HepG2 (cell line): ENCODE measurements around the gene RECQL. TPM values are rescaled to one million over a fixed set of nuclear protein-coding genes. Genes with fewer than 3 reads are reported as not detected.

Experiments
- ATAD3A ChIP-seq: sonication (generic); formaldehyde crosslinking; IDR thresholded peaks from 2 replicates; pipeline ENCODE4 v1.4.0; 2020; ENCODE audit warnings: missing genetic modification reagents
- CC2D1A ChIP-seq: sonication (generic); formaldehyde crosslinking; IDR thresholded peaks from 2 replicates; pipeline ENCODE4 v1.8.1; 2023; ENCODE audit warnings: mild to moderate bottlenecking, missing genetic modification reagents
- EP300 ChIP-seq, 3 experiments: sonication (generic) in 1 of 3; formaldehyde crosslinking in 1 of 3; IDR thresholded peaks; 2 replicates each; pipeline versions ENCODE4 v1.5.1 to v1.6.1; 2011 to 2020; ENCODE audit warnings: low read depth in 2 of 3, low read length in 2 of 3, borderline replicate concordance in 1 of 3, improper control_type of control experiment in 1 of 3, mild to moderate bottlenecking in 1 of 3, missing genetic modification reagents in 1 of 3, moderate library complexity in 1 of 3
- FOSL2 ChIP-seq: sonication (generic); formaldehyde crosslinking; IDR thresholded peaks from 2 replicates; pipeline ENCODE4 v1.4.0; 2020; ENCODE audit warnings: missing genetic modification reagents
- KAT8 ChIP-seq: IDR thresholded peaks from 2 replicates; pipeline ENCODE4 v1.6.1; 2016; ENCODE audit warnings: missing genetic modification reagents, missing compliant biosample characterization
- KIAA2018 ChIP-seq: sonication (generic); formaldehyde crosslinking; IDR thresholded peaks from 2 replicates; pipeline ENCODE4 v1.5.0; 2020; ENCODE audit warnings: mild to moderate bottlenecking, missing genetic modification reagents, borderline replicate concordance
- TFAP4 ChIP-seq: sonication (generic); IDR thresholded peaks from 2 replicates; pipeline ENCODE4 v1.6.1; 2016; ENCODE audit warnings: low read depth, borderline replicate concordance
- ZHX1 ChIP-seq: sonication (generic); formaldehyde crosslinking; IDR thresholded peaks from 2 replicates; pipeline ENCODE4 v1.8.1; 2022; ENCODE audit warnings: low read depth, mild to moderate bottlenecking, missing genetic modification reagents
- ZNF512 ChIP-seq: sonication (generic); formaldehyde crosslinking; IDR thresholded peaks from 2 replicates; pipeline ENCODE4 v1.4.0; 2020; ENCODE audit warnings: mild to moderate bottlenecking, missing genetic modification reagents
- ZNF850 ChIP-seq: sonication (generic); formaldehyde crosslinking; conservative IDR thresholded peaks from 2 replicates; pipeline ENCODE4 v1.9.0; 2021; ENCODE audit warnings: mild to moderate bottlenecking, missing genetic modification reagents
- ZNF883 ChIP-seq: sonication (generic); formaldehyde crosslinking; IDR thresholded peaks from 2 replicates; pipeline ENCODE4 v1.5.1; 2020; ENCODE audit warnings: mild to moderate bottlenecking, missing genetic modification reagents; ENCODE audit errors: not compliant biosample characterization
- ZSCAN12 ChIP-seq: sonication (generic); formaldehyde crosslinking; IDR thresholded peaks from 2 replicates; pipeline ENCODE4 v1.9.0; 2021; ENCODE audit warnings: mild to moderate bottlenecking, missing genetic modification reagents
- polyA plus RNA-seq, 8 experiments: library from polyadenylated mRNA; depleted of rRNA in 3 of 8; stranded (reverse) in 7 of 8; unstranded in 1 of 8; fragments of >200 nt; fragmentation: Illumina TruSeq in 4 of 8; extraction: Trizol in 4 of 8; gene quantifications; 2 replicates each; pipeline versions ENCODE4 v1.2.1 to v1.2.3, GENCODE V29; 2011 to 2016; ENCODE audit warnings: low read depth in 4 of 8, missing spikeins in 1 of 8, mixed read lengths in 1 of 8; ENCODE audit not compliant: insufficient read depth in 1 of 8
- total RNA-seq, 5 experiments: library from RNA; depleted of rRNA; stranded (reverse); fragments of >200 nt; fragmentation: Illumina TruSeq; extraction: Trizol; gene quantifications; 2 replicates each; pipeline ENCODE4 v1.2.3, GENCODE V29; 2016; ENCODE audit warnings: low read depth in 1 of 5

The RECQL gene
- total and polyA plus RNA-seq, 2 of the 13 experiments (the other 11 are each of a cell fraction or from before 2014, with no cell fraction given): 7.2 to 41.5 TPM

GRCh38 chr12:21501258-21502163 lies at the start of gene RECQL, which contains the start of gene GOLT1B (continued):
- peak; percentile 99 for TF ChIP-seq TFAP4
- peak; percentile 47 for TF ChIP-seq ZNF883 (CRISPR knock-in tag)
- no peak for TF ChIP-seq CC2D1A
- TF ChIP-seq EP300 (IDR thresholded peaks at IDR 0.05; ENCODE audit: low read depth in 2 of 2, low read length in 2 of 2): 0 out of 4 replicates have a peak, but pooled peaks of 1 of the 2 experiments have one; percentile 19
- TF ChIP-seq EP300 (CRISPR knock-in tag; IDR thresholded peaks at IDR 0.05; ENCODE audit: borderline replicate concordance): no peak
- TF ChIP-seq FOSL2 (CRISPR knock-in tag): no peak
- TF ChIP-seq ZHX1 (CRISPR knock-in tag): no peak
- TF ChIP-seq ZSCAN12 (CRISPR knock-in tag): no peak
- TF ChIP-seq ZNF850 (CRISPR knock-in tag): no peak
- no peak for TF ChIP-seq ZNF512 (CRISPR knock-in tag)
- no peak for TF ChIP-seq ATAD3A (CRISPR knock-in tag)
- TF ChIP-seq KAT8 (CRISPR knock-in tag): peak; percentile 95
- TF ChIP-seq KIAA2018 (CRISPR knock-in tag): no peak
